NCI-H1436 treated with DMSO at 0.1 percent for 48 hours (cell line): Measurements from ENCODE around the gene PIGC.
"Not testable (repeated sequence)": the region's sequence is repeated elsewhere in the genome, so short reads cannot be mapped to it uniquely, and the experiment has no call there.

Source experiments
- DNase-seq: peaks from one replicate; lab custom pipeline; 2025; lab: John Stamatoyannopoulos, UW

Gene PIGC

GRCh38 chr1:172466795-172467407 is 23.0 kb upstream of the PIGC start:
- no peak for DNase-seq

GRCh38 chr1:172465617-172466016 is 21.7 kb upstream of the PIGC start:
- DNase-seq, result no peak

GRCh38 chr1:172460887-172461315 is 17.0 kb upstream of the PIGC start:
- no peak for DNase-seq

- no peak for DNase-seq
Measured at GRCh38 chr1:172460177-172460576, 16.3 kb upstream of the PIGC start.

- no peak for DNase-seq
Measured at GRCh38 chr1:172457479-172458130, 13.7 kb upstream of the PIGC start.

- no peak for DNase-seq
Measured at GRCh38 chr1:172456344-172456769, 12.5 kb upstream of the PIGC start.

GRCh38 chr1:172455451-172455850 is 11.6 kb upstream of the PIGC start:
- no peak for DNase-seq

GRCh38 chr1:172453607-172454006 is 9.7 kb upstream of the PIGC start:
- DNase-seq, result no peak

- DNase-seq, result no peak
Measured at GRCh38 chr1:172453153-172453545, 9.3 kb upstream of the PIGC start.

GRCh38 chr1:172452536-172453152 is 8.8 kb upstream of the PIGC start:
- DNase-seq, result no peak

GRCh38 chr1:172451002-172451443 is 7.2 kb upstream of the PIGC start:
- DNase-seq, result no peak

GRCh38 chr1:172450524-172450885 is 6.6 kb upstream of the PIGC start:
- DNase-seq, result no peak

- no peak for DNase-seq
Measured at GRCh38 chr1:172449585-172450523, 6.0 kb upstream of the PIGC start.

- no peak for DNase-seq
Measured at GRCh38 chr1:172448995-172449584, 5.2 kb upstream of the PIGC start.

GRCh38 chr1:172447641-172448040 is 3.8 kb upstream of the PIGC start:
- DNase-seq, result no peak

GRCh38 chr1:172446547-172446946 is 2.7 kb upstream of the PIGC start:
- DNase-seq, result no peak

- DNase-seq, result no peak
Measured at GRCh38 chr1:172442843-172443565, 865 bp downstream of the PIGC start.

- DNase-seq, result no peak
Measured at GRCh38 chr1:172442404-172442803, 1.5 kb downstream of the PIGC start.

- not testable (repeated sequence) for DNase-seq
Measured at GRCh38 chr1:172437183-172437582, 6.7 kb downstream of the PIGC start.

GRCh38 chr1:172431721-172432192 is 12.1 kb downstream of the PIGC start:
- DNase-seq, result no peak

GRCh38 chr1:172431204-172431603 is 12.7 kb downstream of the PIGC start:
- DNase-seq, result no peak
